ENCODE measurements around the gene FOXD3.

The FOXD3 gene

DNA sequence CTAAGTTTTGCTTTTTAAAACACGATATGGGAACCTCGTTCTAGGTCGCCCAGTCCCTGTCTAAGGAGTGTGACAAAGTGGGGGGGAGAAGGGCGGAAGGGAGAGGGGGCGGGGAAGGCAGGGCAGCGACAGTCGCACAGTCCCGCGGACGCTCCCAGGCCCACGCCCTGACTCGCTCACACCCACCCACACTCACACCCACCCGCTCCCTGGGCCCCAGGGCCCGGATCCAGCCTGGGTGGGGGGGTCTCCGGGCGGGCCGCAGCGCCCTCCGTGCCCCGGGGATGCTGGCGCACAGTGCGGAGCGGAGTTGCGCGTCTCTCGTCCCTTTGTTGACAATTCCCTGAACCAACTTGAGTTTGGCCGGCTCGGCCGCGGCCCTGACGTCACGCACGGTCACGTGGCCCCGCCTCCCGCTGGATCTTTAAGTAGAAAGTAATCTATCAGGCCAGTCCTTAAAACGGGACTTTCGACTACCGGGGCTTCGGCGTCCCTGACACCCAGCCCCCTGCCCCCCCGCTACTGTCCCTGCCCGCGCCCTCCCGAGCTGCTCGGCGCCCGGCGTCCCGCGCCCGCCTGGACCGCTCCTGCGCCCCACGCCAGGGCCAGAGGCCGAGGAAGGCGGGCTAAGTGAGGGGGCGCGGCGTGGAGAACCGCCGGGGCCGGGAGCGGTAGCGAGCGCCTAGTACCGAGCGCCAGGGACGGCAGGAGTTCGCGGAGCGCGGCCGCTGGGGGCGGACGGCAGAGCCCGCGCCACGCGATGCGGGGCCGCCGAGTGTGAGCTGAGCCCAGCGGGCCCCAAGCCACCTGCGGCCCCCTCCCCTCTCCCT, at the start of gene FOXD3:
Gene FOXD3, plus strand, starts transcription at position 454 of the 830 bp plus-strand sequence. CDS start 492 bp downstream, outside the sequence.
- DNase-seq (ENCODE audit: low read depth in 1 of 2, low spot score in 1 of 2): no peak

DNA sequence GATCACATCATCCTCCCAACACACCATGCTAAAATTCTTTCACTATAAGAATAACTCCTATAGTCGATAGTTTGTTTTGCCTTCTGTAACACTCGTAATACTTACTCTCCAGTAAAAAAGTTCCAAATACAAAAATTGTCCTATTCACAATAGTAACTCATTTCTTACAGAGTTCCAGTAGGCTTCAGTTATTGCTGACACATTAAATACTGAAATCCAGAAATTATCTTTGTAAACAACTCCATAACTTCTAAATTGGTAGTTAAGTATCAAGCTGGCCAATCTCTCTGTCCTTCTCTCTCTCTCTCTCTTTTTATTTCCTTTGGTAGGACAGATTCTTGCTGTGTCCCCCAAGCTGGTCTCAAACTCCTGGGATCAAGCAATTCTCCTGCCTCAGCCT, 49.6 kb upstream of the FOXD3 start:
- no peak for DNase-seq (ENCODE audit: low read depth in 1 of 2, low spot score in 1 of 2)

DNA sequence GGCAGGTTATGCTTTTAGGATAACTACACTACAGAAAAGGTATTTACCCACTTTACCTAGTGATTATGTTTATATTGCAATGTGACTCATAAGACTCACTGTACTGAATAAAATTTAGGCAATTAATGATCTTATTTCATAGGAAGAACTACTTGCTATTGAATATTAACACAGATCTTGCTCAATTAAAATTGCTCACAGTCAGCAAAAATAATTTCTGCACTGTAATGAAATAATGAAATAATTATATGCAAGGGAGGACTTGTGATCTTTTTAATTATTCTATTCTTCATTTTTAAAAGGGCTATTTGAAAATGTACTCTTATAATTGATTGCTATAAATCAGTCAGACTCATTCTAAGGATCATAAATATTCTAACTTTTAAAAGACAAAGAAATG, 48.0 kb upstream of the FOXD3 start:
- no peak for DNase-seq (ENCODE audit: low read depth in 1 of 2, low spot score in 1 of 2)

DNA sequence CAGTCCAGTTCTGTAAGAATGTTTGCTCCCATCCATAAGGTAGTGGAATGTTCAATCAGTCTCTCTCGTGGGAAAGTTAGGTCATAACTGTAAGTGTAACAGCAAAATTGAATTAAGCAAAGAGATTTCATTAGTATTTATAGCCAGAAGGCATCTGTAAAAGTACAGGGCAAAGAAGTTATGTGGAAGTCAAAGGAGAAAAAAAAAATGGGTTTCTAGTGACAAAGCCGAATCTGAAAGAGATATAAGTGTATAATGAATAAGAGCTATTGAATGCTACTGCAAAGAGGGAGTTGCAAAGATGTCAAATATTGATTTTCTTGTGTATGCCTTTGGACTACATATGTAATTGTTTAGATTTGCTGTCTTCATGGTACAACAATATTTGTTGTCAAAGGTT, 47.4 kb upstream of the FOXD3 start:
- DNase-seq (ENCODE audit: low read depth in 1 of 2, low spot score in 1 of 2): no peak

- DNase-seq (ENCODE audit: low read depth in 1 of 2, low spot score in 1 of 2): no peak
Measured at GRCh38 chr1:63276624-63277023, 45.7 kb upstream of the FOXD3 start.

GRCh38 chr1:63277195-63278192, 44.9 kb upstream of the FOXD3 start:
- DNase-seq (ENCODE audit: low read depth in 1 of 2, low spot score in 1 of 2): no peak

DNA sequence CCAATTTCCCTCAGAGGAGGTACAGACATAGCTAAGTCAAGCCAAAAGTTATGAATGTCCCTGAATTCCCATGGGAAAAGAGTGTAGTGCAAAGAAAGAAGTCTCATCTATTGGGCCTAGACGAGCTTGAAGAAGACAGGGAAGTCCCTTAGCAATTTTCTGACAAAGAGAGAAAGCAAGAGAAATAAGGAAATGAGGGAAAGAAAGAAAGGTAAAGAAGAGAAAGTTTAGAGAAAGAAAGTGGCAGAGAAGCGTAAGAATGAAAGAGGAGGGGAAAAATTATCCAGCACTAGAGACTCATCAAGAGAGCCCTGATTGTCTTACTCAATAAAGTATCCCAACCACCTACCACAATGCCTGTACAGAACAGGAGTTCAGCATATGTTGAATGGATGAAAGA, 40.6 kb upstream of the FOXD3 start:
- DNase-seq (ENCODE audit: low read depth in 1 of 2, low spot score in 1 of 2): no peak

GRCh38 chr1:63289135-63289534, 33.2 kb upstream of the FOXD3 start:
- no peak for DNase-seq (ENCODE audit: low read depth in 1 of 2, low spot score in 1 of 2)

DNA sequence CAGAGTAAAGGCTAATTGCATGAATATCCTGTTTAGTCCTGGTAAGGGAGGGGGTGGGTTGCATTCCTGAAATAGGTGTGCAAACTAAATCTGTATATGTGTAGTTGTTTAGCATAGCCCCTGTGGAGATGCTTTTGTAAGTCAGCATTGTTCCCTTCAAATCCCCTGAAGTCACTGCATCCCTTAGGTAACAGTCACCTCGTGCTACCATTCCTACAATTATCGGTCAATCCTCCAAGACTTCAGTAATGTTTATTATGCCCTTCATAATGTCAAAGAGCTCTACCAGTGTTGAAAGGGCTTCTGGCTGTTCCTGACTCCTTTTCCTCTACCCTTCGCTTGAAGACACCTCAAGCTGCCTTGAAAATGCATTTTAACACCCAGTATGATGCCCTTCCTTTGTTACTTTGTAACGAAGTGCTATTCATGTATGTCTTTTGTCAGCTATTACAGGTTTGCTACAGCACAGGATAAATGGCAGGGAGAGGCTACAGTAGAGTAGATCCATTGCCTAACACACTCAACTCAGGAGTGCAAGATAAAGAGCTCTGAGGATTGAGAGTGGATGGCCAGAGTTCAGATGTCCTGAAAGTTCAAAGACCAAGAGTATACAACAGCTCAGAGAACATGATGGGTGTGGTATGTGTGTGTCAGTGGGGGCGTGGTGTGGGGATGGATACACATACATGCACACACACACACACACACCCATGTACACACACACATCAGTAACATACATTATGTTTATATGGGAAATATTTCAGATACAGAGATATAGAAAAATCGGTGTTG, 27.4 kb upstream of the FOXD3 start:
- DNase-seq (ENCODE audit: low read depth in 1 of 2, low spot score in 1 of 2): no peak

DNA sequence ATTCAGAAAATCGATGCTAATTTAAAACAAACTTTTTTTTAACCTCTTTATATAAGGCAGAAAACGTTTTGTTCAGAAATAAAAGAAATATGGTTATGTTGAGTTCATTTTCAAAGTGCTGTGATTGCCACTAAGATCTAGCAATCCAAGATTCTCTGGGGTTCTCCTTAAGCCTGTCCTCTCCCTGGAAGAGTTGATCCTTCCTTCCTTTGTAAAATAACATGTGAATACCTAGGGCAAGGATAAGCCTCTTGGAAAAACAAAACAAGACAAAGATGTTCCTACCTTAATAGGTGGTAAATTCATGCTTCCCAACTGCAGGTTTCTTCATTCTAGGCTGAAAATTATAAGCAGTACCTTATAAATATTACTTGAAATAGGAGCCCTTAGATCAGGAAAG, 18.0 kb upstream of the FOXD3 start:
- DNase-seq (ENCODE audit: low read depth in 1 of 2, low spot score in 1 of 2): no peak

GRCh38 chr1:63305043-63305442, 17.3 kb upstream of the FOXD3 start:
- DNase-seq (ENCODE audit: low read depth in 1 of 2, low spot score in 1 of 2): no peak

DNA sequence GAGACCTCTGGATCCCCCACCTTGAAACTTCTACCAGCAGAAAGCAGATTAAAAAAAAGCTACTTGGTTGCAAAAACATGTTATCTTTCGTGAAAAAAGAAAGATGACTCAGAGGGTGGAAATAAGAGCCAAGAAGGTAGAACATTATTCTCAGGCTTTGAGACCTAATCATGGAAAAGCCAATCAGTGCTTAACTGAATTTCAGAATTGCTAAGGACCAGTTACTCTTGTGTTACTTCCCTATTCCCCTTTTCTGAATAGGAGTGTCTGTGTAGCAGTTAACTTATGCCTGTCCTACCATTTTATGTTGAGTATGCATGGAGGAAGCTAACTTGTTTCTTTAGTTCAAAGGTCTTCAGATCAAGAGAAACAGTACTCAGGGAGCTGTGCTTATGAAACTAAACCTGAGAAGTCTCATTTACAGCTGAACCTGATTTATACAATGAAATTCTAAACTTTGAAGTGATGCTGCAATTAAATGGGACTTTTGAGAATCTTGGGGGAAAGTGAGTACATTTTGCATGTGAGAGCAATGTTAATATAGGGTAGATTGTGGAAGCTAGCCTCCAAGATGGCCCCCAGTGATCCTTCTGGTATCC, 15.1 kb upstream of the FOXD3 start:
- DNase-seq (ENCODE audit: low read depth in 1 of 2, low spot score in 1 of 2): no peak

DNA sequence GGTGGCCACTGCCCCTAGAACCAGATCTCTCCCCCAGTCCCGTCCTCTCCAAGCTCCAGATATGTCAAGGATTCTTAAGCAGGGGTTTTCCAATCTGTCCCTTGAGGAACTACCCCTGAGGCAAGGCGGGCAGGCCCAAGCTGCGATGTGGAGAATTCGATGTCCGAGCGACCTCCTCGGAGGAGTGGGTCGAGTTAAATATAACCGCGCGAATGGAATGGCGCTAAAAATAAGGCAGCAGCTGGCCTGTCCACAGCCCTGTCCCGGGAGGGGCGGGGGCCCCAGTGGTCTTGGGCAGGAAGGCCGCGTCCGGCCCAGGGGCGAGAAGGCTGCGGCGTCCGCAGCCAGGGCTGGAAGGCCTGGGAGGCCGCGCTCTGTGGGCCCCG, 5.8 kb upstream of the FOXD3 start:
- no peak for DNase-seq (ENCODE audit: low read depth in 1 of 2, low spot score in 1 of 2)

- no peak for DNase-seq (ENCODE audit: low read depth in 1 of 2, low spot score in 1 of 2)
Measured at GRCh38 chr1:63316984-63317816, 5.2 kb upstream of the FOXD3 start.

GRCh38 chr1:63317817-63318152, 4.6 kb upstream of the FOXD3 start:
- DNase-seq (ENCODE audit: low read depth in 1 of 2, low spot score in 1 of 2): no peak

GRCh38 chr1:63318201-63318979, 4.0 kb upstream of the FOXD3 start:
- no peak for DNase-seq (ENCODE audit: low read depth in 1 of 2, low spot score in 1 of 2)

DNA sequence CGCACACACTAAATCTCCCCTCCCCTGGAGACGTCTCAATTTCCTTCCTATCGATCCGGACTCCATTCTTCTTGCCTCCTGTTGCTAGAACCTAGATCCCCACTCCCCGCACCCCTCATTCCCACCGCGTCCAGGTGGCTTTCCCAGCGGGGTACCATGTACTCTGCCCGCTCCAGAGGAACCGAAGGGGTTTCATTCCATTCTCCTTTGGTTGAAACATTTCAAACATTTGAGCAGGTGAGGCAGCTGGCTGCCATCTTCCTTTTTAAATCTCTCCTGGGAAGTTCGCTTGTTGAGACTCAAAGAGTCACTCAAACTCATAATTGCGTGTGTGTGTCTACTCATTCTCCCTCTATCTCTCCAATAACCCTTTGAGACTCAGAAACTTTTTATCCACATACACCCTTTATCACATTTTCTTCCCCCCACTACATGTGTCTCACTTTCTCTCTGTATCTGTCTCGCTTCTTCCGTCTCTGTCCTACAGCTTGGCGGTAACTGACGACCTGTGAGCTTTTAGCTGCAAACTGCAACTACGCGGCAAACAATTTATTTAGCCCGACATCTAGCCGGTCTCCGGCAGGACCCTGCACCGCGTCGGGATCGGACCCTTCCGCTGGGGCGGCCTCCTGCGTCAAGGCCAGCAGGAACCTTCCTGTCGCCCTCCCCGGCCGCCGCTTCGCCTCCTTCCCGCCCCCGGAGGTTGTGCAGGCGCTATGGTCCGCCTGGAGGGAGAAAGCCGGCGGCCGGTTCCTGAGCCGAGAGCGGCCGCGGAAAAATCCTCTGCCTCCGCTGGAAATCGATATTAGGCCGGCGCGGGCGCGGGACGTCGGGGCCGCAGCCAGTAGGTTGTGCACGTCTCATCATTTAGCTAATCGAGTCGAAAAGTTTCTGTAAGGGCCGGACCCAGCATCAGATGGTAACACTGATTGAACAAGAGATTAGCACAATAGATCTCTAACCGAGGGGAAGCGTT, 3.0 kb upstream of the FOXD3 start:
- no peak for DNase-seq (ENCODE audit: low read depth in 1 of 2, low spot score in 1 of 2)

Measured in activated T-helper 1 cell treated with anti-CD3 and anti-CD28 coated beads, Interleukin-2, amount 50 U/mL, for 16 hours (primary cell).